NB4 (cell line): ENCODE data around the gene STK40.

Experiments
- CTCF ChIP-seq: IDR thresholded peaks from one replicate; pipeline ENCODE4 v1.5.1; 2012; ENCODE audit warnings: low read depth, low read length
- MYC ChIP-seq: IDR thresholded peaks from 2 replicates; pipeline ENCODE4 v1.6.1; 2011; ENCODE audit warnings: low read depth, low read length
- POLR2A ChIP-seq: IDR thresholded peaks from 2 replicates; pipeline ENCODE4 v1.6.1; 2011; ENCODE audit warnings: mild to moderate bottlenecking; ENCODE audit not compliant: insufficient read length; ENCODE audit errors: extremely low read depth

- TF ChIP-seq CTCF (no peak), POLR2A (no peak), MYC (no peak)
Measured at GRCh38 chr1:36432616-36433015, 46.9 kb upstream of the STK40 start.
